ENCODE measurements around the gene FBXO38.
A peak's percentile ranks its signal among the peaks of the same experiment; 100 is the strongest.

FBXO38 gene

GRCh38 chr5:148382961-148383360 is 797 bp upstream of the FBXO38 start:
- DNase-seq (ENCODE audit: low spot score) = no peak

DNA sequence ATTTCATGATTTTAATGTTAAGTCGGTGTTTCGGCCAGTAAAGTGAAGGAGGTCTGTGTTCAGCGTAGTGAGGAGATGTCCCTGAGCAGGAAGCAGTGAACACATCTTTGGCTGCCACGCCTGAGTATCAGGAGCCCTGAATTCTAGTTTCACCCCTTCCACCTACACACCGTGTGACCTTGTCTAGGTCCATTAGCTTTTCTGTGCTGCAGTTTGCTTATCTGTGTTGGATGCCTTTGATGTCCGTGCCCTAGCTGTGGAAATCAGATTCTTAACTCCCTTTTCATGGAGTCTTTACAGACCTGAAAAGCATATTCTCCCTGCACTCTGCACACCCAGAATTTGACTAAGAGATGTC is 601 bp downstream of the FBXO38 start:
- DNase-seq (ENCODE audit: low spot score) = no peak

DNA sequence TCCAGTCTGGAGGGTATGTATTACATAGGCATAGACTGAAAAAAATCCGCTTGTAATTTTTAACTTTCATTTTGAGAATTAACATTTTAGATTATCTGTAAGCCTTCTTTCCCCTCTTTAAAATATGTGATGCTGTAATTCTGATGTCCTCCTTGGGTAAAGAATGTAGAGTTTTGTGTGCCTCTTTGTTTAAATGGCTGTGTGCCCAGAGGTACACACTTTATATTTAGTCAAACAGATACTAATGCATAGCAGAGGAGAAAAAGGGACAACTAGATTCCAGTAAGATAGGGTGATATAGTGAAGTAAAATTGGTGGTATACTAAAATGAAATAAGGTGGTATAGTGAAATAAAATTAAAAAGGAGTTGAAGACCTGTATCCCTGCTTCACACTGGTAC is 1.3 kb downstream of the FBXO38 start:
- no peak for DNase-seq (ENCODE audit: low spot score)

GRCh38 chr5:148386041-148386440 is 2.3 kb downstream of the FBXO38 start:
- no peak for DNase-seq (ENCODE audit: low spot score)

- DNase-seq (ENCODE audit: low spot score) = no peak
Observed at GRCh38 chr5:148387325-148387724, 3.6 kb downstream of the FBXO38 start.

DNA sequence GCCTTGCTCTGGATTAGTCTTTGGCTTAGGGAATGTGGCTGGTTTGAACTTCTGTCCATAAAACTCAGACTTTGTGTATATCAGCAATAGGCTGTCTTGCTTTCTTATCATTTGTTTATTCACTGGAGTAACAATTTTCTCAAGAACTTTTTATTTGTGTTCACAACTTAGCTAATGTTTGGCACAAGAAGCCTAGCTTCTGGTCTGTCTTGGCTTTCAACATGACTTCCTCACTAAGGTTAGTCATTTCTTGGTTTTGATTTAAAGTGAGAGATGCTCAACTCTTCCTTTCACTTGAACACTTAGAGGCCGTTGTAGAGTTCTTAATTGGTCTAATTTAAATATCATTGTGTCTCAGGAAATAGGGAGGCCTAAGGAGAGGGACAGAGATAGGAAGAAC is 4.9 kb downstream of the FBXO38 start:
- peak; percentile 69 for DNase-seq (ENCODE audit: low spot score)

DNA sequence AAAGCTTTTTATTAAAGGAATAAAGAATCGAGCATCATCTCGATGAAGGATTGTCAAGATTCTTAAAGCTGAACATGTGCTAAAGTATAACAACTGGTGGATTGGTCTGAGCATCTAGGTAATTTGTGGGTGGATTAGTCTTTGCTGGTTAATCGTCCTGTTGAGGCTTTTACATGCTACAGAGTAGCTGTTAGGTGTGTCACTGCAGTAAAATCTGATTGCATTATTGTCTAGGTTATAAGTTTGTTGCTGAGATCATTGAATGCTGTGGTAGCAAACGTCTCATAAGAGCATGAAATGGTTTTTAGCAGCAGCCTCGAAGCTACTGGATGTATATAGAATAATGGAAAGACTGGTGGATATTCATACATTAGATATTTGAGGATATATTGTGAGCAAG is 7.2 kb downstream of the FBXO38 start:
- no peak for DNase-seq (ENCODE audit: low spot score)

GRCh38 chr5:148391422-148391821 is 7.7 kb downstream of the FBXO38 start:
- DNase-seq (ENCODE audit: low spot score) = no peak

- no peak for DNase-seq (ENCODE audit: low spot score)
Observed at GRCh38 chr5:148393390-148393741, 9.6 kb downstream of the FBXO38 start.

DNA sequence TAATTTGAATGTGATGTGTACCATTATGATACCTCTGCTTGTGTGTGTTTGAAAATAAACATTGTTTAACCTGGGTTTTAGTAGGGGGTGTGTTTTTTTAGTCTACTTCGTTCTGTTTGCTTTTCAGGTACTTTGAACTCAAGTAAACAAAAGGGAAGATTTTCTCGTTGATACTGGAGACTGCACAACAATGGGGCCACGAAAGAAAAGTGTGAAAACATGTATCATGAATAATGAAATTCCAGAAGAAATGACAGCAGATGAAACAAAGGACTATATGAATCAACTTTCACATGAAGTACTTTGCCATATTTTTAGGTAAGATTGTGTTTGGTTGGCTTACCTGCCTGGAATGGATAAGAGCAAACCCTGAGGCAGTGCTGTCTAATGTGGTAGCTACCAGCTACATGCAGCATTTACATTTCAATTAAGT is 10.8 kb downstream of the FBXO38 start:
- DNase-seq (ENCODE audit: low spot score) = no peak

DNA sequence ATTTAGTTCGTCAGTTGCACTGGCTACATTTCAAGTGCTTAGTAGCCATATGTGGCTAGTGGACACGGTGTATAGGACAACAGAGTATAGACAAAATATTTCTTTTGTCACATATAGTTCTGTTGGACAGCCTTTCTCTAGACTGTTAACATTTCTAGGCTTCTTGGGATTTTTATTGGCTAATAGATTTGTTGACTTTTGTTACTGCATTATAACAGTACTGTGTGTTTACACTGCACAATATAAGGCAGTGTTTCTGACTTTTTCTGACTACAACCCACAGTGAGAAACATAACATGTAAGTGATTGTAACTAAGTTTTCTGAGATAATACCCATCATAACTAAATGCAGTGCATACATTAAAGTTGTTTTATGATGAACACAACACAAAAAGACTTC is 11.3 kb downstream of the FBXO38 start:
- DNase-seq (ENCODE audit: low spot score) = no peak

DNA sequence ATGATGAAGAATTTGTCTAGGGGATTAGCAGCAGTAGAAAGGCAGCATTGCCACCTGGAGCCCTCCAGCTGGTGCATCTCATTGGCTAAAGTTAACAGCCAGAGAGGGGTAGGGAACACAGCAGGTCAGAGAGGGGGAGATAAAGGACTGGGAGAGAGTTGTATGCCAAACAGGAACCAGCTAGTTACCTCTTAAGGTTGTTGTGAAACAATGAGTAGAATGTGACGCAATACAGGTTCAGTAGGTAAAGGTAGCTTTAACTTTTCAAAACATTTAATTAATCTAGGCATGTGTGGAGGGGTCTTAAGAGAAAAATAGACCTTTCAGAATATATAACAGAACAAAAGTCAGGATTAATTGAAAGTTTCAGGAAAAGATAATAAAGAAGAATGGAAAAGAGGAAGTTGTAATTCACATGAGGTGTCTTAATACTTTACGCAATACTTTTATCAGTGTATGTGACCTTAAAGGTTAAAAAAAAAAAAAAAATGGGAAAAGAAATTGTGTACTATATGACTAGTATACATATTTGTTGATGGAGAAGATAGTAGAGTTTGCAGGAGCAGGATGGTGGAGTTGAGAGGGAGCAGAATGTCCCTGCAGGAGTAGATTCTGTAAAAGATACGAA is 14.3 kb downstream of the FBXO38 start:
- no peak for DNase-seq (ENCODE audit: low spot score)

GRCh38 chr5:148398698-148399121 is 15.0 kb downstream of the FBXO38 start:
- DNase-seq (ENCODE audit: low spot score) = no peak

GRCh38 chr5:148401604-148402003 is 17.8 kb downstream of the FBXO38 start:
- DNase-seq (ENCODE audit: low spot score) = no peak

DNA sequence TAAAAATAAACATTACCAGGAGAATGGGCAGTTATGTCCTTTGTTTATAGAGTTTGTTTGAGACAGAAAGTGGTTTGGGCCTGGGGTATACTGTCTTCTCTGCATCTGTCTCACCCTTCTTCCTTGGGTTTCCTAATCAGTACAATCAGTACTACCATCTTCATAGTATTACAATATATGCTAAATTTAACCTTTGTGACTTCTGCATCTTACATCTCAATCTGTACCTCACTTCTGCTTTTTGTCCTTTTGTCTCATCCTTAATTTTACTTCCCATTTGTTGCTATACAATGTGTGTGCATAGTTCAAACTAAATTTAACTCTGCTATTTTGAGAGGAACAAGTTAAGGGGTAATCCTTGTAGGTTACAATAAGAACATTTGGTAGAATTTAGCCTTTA is 19.6 kb downstream of the FBXO38 start:
- DNase-seq (ENCODE audit: low spot score) = no peak

DNA sequence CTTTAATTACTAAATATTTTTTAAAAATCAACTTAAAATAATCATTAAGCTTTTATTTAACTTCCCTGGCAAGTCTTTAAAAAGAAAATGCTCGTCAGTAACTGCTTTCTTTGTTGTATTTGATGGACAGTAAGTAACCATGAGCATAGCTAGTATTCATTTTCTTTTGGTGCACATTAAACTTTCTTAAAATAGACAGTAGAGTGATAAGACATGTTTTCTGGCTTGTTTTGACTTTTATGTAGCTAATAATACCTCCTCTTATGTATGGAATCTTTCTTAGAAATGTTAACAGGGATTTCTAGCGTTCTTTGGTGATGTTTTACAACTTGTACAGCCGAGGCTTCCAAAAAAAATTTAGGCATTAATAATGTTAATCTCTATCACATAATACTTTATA is 22.6 kb downstream of the FBXO38 start:
- no peak for DNase-seq (ENCODE audit: low spot score)

GRCh38 chr5:148408092-148408491 is 24.3 kb downstream of the FBXO38 start:
- no peak for DNase-seq (ENCODE audit: low spot score)

- DNase-seq (ENCODE audit: low spot score) = no peak
Observed at GRCh38 chr5:148412124-148412523, 28.4 kb downstream of the FBXO38 start.

GRCh38 chr5:148414833-148415232 is 31.1 kb downstream of the FBXO38 start:
- no peak for DNase-seq (ENCODE audit: low spot score)

DNA sequence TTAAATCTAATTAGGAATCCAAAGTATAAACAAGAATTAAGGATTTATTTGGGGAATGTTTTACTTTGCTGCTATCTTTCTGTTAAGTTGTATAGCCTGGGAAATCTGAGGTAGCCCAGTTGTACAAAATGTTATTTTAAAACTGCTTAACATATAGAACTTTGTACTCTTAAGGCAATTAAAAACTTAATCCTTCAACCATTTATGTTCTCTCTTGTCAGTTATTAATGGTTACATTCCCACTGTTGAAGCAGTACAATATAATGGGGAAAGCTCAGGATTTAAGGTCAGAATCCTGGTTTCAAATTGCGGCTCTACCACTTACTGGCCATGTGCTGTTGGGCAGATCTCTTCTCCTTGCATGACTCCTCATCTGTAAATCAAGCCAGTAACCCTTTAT is 32.7 kb downstream of the FBXO38 start:
- DNase-seq (ENCODE audit: low spot score) = no peak

DNA sequence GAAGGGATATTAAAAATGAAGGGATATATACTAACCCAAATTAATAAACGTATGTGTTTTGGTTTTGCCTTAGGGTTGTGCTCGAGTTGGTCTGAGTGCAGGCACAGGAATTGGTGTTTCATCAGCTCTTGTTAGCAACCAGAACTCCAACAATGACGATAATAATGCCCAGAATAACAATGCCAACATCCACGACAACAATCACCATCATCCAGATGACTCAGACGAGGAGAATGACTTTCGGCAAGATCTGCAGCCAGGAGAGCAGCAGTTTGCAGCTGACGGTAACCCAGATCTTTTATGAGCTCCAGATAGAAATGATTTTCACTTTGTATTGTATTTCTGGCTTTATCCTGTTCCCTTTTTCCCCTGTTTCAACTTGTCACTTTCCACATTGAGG is 33.2 kb downstream of the FBXO38 start:
- no peak for DNase-seq (ENCODE audit: low spot score)

DNA sequence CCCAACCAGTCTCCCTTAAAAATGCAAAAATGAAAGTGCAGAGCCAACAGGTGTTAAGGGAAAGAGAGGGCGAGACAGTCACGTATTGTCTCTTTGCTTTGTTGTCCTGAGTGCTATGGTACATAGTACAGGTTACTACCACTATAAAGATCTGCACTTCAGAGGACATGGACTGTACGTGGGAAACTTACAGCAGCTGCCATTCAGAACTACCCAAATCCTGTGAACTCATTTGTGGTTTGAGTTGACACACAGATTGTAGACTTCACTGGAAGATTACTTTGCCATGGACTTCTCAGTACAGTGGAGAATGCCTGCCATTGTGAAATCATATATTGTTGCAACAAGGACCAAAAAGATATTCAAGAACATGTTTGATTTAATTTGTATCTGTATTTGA is 34.8 kb downstream of the FBXO38 start:
- DNase-seq (ENCODE audit: low spot score) = no peak

DNA sequence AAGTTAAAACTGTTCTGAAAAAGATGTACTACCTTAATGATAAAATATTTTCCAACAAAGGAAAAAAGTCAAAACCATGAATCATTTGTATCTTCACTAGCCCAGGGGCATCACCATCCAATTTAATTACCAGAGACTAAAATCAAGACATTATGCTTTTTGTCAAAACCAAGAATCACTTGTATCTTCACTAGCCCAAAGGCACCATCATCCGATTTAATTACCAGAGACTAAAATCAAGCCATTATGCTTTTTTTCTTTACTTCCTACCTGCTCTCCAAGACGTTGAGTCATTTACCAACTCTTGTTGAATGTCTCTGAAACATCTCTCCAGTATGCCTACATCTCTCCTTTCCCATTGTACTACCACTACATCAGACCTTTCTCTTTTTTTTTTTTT is 37.9 kb downstream of the FBXO38 start:
- no peak for DNase-seq (ENCODE audit: low spot score)

DNA sequence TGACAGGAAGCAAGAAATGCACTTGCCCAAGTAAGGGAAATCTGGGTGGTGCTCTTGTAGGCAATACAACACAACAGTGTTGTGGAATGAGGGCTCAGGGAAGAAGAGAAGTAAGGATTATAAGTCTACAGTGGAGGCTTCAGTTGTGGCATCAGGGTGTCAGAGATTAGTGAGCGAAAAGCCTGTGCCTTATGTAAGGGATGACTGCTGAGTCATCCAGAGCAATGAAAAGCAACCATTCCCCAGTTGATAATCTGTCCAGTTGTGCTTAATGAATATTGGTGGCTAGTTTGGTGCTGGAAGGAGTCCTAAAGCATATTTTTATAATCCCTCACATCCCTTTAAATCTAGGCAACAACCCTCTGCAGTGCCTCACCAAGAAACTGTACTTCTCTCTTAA is 42.0 kb downstream of the FBXO38 start:
- DNase-seq (ENCODE audit: low spot score) = no peak

DNA sequence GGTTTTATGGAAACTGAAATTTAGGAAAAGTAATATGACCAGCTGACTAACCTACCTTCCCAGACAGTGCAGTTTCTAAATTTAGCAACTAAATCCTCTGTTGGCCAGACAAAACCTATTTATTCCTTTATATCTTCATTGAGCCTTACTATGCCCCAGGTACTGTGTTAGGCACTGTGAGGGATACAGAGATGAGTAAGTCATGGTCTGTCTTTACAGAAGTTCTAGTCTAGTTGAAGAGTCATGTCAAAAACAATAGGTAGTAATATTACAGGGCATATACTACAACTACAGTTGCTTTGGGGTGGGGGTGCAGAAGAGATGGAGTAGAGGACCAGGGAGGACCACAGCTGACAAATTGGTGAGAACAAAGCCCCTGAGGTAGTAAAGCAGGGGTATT is 42.8 kb downstream of the FBXO38 start:
- DNase-seq (ENCODE audit: low spot score) = no peak

All from activated CD4-positive, alpha-beta T cell treated with anti-CD3 and anti-CD28 coated beads, Interleukin-2, Interleukin-4, amounts not matched to agents 100 ng/mL and 50 ng/mL, durations not matched to agents 16 hours and 8 hours (primary cell).